ENCODE results near the gene ARHGAP42. TPM values are rescaled to one million over a fixed set of nuclear protein-coding genes. Genes with fewer than 3 reads are reported as not detected.

The ARHGAP42 gene
- total and polyA plus RNA-seq, 10 of the 15 experiments (the other 5 are each of a cell fraction or from before 2014, with no cell fraction given), result 1.8 to 6.3 (median 3.2) TPM

DNA sequence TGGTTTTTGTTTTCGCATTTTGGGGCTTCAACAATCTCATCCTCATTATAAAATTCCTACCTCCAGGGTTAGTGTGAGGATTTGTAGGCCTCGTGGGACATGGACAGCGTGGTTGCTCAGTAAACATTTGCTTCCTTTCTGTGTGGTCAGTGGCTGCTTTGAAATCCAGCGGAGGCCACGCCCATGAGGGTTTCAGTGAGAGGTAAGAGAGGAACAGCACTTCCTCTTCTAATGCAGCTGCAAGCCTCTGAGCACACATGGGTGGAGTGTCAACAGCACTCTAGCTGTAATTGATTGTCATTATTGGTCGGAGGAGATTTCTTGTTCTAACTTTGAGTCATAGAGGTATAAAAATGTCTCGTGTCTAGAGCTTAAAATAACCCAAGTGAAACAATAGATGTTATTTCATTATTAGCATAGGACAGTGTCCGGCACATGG lies 6.0 kb upstream of the ARHGAP42 start (continued):
- peak; percentile 53 for TF ChIP-seq KLF5 (IDR thresholded peaks at IDR 0.05; ENCODE audit: partially characterized antibody)
- TF ChIP-seq, protein P1, sequence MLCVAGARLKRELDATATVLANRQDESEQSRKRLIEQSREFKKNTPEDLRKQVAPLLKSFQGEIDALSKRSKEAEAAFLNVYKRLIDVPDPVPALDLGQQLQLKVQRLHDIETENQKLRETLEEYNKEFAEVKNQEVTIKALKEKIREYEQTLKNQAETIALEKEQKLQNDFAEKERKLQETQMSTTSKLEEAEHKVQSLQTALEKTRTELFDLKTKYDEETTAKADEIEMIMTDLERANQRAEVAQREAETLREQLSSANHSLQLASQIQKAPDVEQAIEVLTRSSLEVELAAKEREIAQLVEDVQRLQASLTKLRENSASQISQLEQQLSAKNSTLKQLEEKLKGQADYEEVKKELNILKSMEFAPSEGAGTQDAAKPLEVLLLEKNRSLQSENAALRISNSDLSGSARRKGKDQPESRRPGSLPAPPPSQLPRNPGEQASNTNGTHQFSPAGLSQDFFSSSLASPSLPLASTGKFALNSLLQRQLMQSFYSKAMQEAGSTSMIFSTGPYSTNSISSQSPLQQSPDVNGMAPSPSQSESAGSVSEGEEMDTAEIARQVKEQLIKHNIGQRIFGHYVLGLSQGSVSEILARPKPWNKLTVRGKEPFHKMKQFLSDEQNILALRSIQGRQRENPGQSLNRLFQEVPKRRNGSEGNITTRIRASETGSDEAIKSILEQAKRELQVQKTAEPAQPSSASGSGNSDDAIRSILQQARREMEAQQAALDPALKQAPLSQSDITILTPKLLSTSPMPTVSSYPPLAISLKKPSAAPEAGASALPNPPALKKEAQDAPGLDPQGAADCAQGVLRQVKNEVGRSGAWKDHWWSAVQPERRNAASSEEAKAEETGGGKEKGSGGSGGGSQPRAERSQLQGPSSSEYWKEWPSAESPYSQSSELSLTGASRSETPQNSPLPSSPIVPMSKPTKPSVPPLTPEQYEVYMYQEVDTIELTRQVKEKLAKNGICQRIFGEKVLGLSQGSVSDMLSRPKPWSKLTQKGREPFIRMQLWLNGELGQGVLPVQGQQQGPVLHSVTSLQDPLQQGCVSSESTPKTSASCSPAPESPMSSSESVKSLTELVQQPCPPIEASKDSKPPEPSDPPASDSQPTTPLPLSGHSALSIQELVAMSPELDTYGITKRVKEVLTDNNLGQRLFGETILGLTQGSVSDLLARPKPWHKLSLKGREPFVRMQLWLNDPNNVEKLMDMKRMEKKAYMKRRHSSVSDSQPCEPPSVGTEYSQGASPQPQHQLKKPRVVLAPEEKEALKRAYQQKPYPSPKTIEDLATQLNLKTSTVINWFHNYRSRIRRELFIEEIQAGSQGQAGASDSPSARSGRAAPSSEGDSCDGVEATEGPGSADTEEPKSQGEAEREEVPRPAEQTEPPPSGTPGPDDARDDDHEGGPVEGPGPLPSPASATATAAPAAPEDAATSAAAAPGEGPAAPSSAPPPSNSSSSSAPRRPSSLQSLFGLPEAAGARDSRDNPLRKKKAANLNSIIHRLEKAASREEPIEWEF (IDR thresholded peaks at IDR 0.05; ENCODE audit: insufficient replicate concordance, low read depth, low read length), result peak; percentile 91
- TF ChIP-seq, protein P2, sequence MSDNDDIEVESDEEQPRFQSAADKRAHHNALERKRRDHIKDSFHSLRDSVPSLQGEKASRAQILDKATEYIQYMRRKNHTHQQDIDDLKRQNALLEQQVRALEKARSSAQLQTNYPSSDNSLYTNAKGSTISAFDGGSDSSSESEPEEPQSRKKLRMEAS (IDR thresholded peaks at IDR 0.05; ENCODE audit: low read depth, low read length), result peak; percentile 87
- TF ChIP-seq TBL1XR1 (IDR thresholded peaks at IDR 0.05; ENCODE audit: low read depth, low read length), result peak; percentile 94
- peak; percentile 98 for TF ChIP-seq MEF2B (IDR thresholded peaks at IDR 0.05; ENCODE audit: partially characterized antibody, poor library complexity, severe bottlenecking)
- TF ChIP-seq NR2F1 (conservative IDR thresholded peaks at IDR 0.05), result peak; percentile 72
- peak; percentile 25; the same call in 1 of the 2 replicates for TF ChIP-seq TAF1 (IDR thresholded peaks at IDR 0.05; ENCODE audit: borderline replicate concordance, low read depth, low read length)
- TF ChIP-seq FOXM1 (IDR thresholded peaks at IDR 0.05; ENCODE audit: low read depth, low read length), result peak; percentile 88
- TF ChIP-seq BHLHE40 (IDR thresholded peaks at IDR 0.05; ENCODE audit: borderline replicate concordance in 1 of 2, low read depth in 2 of 2, low read length in 1 of 2), result peak; percentile 97 to 98
- no peak for TF ChIP-seq SREBF2 (IDR thresholded peaks at IDR 0.05; ENCODE audit: low read length)
- TF ChIP-seq GATAD2B (conservative IDR thresholded peaks at IDR 0.05; ENCODE audit: low read depth), result peak; percentile 46; the same call in 1 of the 2 replicates
- TF ChIP-seq MTA2 (IDR thresholded peaks at IDR 0.05; ENCODE audit: low read depth), result peak; percentile 98
- peak; percentile 65; the same call in 1 of the 2 replicates for TF ChIP-seq BACH1 (IDR thresholded peaks at IDR 0.05; ENCODE audit: borderline replicate concordance)
- TF ChIP-seq HDAC2 (IDR thresholded peaks at IDR 0.05), result no peak
- no peak for TF ChIP-seq CHD4 (IDR thresholded peaks at IDR 0.05)
- TF ChIP-seq MXI1 (IDR thresholded peaks at IDR 0.05; ENCODE audit: low read depth, low read length), result peak; percentile 95
- TF ChIP-seq NFIC (IDR thresholded peaks at IDR 0.05; ENCODE audit: low read depth, low read length), result peak; percentile 92
- TF ChIP-seq, protein P3, sequence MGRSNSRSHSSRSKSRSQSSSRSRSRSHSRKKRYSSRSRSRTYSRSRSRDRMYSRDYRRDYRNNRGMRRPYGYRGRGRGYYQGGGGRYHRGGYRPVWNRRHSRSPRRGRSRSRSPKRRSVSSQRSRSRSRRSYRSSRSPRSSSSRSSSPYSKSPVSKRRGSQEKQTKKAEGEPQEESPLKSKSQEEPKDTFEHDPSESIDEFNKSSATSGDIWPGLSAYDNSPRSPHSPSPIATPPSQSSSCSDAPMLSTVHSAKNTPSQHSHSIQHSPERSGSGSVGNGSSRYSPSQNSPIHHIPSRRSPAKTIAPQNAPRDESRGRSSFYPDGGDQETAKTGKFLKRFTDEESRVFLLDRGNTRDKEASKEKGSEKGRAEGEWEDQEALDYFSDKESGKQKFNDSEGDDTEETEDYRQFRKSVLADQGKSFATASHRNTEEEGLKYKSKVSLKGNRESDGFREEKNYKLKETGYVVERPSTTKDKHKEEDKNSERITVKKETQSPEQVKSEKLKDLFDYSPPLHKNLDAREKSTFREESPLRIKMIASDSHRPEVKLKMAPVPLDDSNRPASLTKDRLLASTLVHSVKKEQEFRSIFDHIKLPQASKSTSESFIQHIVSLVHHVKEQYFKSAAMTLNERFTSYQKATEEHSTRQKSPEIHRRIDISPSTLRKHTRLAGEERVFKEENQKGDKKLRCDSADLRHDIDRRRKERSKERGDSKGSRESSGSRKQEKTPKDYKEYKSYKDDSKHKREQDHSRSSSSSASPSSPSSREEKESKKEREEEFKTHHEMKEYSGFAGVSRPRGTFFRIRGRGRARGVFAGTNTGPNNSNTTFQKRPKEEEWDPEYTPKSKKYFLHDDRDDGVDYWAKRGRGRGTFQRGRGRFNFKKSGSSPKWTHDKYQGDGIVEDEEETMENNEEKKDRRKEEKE (IDR thresholded peaks at IDR 0.05), result no peak
- peak; percentile 93 for TF ChIP-seq IRF4 (IDR thresholded peaks at IDR 0.05; ENCODE audit: low read depth, low read length)
- TF ChIP-seq POU2F2 (IDR thresholded peaks at IDR 0.05; ENCODE audit: borderline replicate concordance, low read depth, low read length), result peak; percentile 74; the same call in 2 of the 3 replicates
- peak; percentile 95 for TF ChIP-seq BCL11A (IDR thresholded peaks at IDR 0.05; ENCODE audit: low read depth, low read length)
- no peak for TF ChIP-seq SREBF1 (IDR thresholded peaks at IDR 0.05; ENCODE audit: low read length)
- TF ChIP-seq ZNF217 (IDR thresholded peaks at IDR 0.05), result peak; percentile 89
- no peak for TF ChIP-seq RB1 (IDR thresholded peaks at IDR 0.05; ENCODE audit: borderline replicate concordance)
- peak; percentile 96 for TF ChIP-seq JUNB (IDR thresholded peaks at IDR 0.05)

All from GM12878 (cell line).